ENCODE results near the gene ATRNL1.
"Not testable (repeated sequence)": the region's sequence is repeated elsewhere in the genome, so short reads cannot be mapped to it uniquely, and the experiment has no call there.

The ATRNL1 gene

DNA sequence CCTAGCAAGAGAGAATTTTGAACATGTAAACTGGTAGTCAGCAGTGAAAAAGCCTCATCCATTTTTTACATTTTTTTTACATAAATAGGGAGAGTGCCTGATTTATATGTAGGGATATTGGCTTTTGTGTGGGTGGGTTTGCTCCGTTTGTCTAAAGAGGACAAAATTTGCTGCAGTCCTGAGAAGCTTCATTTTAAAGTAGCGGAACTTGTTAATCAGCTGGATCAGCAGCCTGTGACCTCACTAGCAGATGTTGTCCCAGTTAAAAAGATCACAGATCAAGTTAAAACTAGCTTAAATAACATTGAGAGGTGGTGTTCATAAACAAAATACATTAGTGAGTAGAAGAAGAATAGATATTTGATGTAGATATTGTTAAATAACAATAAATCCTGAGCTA lies 2.6 kb downstream of the ATRNL1 start:
- DNase-seq (ENCODE audit: low read depth), result no peak
- no peak overlapping the region for H3K4me3 ChIP-seq (ENCODE audit: low read length)
- TF ChIP-seq, protein P1, sequence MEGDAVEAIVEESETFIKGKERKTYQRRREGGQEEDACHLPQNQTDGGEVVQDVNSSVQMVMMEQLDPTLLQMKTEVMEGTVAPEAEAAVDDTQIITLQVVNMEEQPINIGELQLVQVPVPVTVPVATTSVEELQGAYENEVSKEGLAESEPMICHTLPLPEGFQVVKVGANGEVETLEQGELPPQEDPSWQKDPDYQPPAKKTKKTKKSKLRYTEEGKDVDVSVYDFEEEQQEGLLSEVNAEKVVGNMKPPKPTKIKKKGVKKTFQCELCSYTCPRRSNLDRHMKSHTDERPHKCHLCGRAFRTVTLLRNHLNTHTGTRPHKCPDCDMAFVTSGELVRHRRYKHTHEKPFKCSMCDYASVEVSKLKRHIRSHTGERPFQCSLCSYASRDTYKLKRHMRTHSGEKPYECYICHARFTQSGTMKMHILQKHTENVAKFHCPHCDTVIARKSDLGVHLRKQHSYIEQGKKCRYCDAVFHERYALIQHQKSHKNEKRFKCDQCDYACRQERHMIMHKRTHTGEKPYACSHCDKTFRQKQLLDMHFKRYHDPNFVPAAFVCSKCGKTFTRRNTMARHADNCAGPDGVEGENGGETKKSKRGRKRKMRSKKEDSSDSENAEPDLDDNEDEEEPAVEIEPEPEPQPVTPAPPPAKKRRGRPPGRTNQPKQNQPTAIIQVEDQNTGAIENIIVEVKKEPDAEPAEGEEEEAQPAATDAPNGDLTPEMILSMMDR (conservative IDR thresholded peaks at IDR 0.05; ENCODE audit: low read length), result no peak

DNA sequence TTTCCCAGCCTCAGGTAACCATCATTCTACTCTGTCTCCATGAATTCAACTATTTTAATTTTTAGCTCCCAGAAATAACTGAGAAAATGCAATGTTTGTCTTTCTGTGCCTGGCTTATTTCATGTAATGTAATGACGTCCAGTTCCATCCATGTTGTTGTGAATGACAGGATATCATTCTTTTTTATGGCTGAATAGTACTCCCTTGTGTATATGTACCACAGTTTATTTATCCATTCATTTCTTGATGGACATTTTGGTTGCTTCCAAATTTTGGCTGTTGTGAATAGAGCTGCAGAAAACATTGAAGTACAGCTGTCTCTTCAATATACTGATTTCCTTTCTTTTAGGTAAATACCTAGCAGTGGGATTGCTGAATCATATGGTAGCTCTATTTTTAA lies 10.5 kb downstream of the ATRNL1 start:
- TF ChIP-seq, protein P1 (conservative IDR thresholded peaks at IDR 0.05; ENCODE audit: low read length), result no peak
- no peak overlapping the region for H3K4me3 ChIP-seq (ENCODE audit: low read length)
- no peak for DNase-seq (ENCODE audit: low read depth)

DNA sequence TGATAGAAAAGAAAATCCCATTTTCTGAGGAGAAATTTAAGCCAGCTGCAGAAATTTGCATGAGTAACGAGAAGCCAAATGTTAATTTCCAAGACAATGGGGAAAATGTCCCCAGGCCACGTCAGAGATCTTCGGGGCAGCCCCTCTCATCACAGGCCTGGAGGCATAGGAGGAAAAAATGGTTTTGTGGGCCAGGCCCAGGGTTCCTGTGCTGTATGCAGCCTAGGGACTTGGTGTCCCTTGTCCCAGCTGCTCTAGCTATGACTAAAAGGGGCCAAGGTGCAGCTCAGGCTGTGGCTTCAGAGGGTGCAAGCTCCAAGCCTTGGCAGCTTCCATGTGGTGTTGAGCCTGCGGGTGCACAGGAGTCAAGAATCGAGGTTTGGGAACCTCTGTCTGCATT lies 12.2 kb downstream of the ATRNL1 start:
- not testable (repeated sequence) for DNase-seq (ENCODE audit: low read depth); H3K4me3 ChIP-seq (ENCODE audit: low read length)

DNA sequence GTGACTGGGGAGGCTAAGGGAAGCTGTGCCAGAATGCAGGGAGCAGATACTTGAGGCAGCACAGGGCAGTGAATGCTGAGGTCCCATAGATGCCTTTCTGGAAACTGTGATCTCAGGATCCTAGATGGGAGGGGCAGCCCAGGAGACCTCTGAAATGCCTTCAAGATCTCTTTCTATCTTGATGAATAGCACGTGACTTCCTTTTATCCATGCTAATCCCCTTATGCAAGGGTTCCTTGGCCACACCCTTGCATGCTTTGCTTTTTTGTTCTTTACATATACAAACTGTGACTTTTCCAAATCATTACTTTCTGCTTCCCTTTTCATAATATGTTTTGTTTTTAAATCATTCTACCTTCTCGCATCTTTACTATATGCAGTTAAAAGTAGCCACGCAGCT lies 14.7 kb downstream of the ATRNL1 start:
- DNase-seq (ENCODE audit: low read depth), result no peak
- TF ChIP-seq, protein P1 (conservative IDR thresholded peaks at IDR 0.05; ENCODE audit: low read length), result no peak
- H3K4me3 ChIP-seq (ENCODE audit: low read length), result no peak overlapping the region

DNA sequence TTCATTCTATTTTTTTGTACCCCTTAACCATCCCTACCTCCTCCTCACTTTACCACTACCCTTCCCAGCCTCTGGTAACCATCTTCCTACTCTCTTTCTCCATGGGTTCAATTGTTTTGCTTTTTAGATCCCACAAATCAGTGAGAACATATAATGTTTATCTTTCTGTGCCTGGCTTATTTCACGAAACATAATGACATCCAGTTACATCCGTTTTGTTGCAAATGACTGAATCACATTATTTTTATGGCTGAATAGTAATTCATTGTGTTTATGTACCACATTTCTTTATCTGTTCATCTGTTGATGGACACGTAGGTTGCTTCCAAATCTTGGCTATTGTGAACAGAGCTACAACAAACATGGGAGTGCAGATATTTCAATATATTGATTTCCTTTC lies 24.1 kb downstream of the ATRNL1 start:
- TF ChIP-seq, protein P1 (conservative IDR thresholded peaks at IDR 0.05; ENCODE audit: low read length), result no peak
- DNase-seq (ENCODE audit: low read depth), result no peak
- no peak overlapping the region for H3K4me3 ChIP-seq (ENCODE audit: low read length)

DNA sequence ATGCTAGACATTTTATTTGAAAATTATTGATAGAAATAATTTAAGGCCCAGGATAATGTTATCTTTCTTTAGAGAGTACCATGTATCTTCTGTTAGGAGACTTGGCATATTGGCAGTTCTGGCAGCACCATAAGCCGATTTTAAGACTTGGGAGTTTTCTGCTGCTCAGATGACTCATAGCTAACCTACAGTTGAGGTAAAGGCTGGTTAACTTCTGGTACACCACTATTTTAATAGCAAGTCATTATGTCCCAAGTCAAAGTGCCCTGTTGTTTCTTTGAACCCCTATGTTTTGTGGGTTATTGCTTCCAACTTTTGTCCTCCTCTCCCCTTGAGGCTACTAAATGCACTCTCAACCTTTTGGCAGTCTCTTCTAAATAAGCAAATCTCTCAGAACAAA lies 25.2 kb downstream of the ATRNL1 start:
- no peak for DNase-seq (ENCODE audit: low read depth)
- H3K4me3 ChIP-seq (ENCODE audit: low read length), result no peak overlapping the region
- TF ChIP-seq, protein P1 (conservative IDR thresholded peaks at IDR 0.05; ENCODE audit: low read length), result no peak

DNA sequence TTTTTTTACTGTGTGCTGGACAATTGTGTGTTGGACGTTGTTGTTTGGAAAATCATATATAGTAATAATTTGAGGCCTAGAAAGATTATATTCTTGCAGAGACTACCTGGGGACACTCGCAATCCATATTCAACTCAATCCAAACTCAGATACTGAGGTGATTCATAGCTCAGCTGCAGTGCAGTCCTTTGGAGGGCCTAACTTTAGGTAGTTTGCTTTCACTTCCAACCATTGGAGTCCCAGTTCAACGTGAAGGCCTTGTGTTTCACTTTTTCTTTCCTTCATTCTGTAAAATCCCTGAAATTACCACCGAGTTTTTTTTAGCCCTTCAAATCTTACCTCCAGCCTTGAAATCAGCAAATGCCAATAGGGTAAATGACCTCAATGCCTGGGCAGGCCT lies 32.3 kb downstream of the ATRNL1 start:
- no peak for DNase-seq (ENCODE audit: low read depth)
- H3K4me3 ChIP-seq (ENCODE audit: low read length), result no peak overlapping the region
- TF ChIP-seq, protein P1 (conservative IDR thresholded peaks at IDR 0.05; ENCODE audit: low read length), result no peak

DNA sequence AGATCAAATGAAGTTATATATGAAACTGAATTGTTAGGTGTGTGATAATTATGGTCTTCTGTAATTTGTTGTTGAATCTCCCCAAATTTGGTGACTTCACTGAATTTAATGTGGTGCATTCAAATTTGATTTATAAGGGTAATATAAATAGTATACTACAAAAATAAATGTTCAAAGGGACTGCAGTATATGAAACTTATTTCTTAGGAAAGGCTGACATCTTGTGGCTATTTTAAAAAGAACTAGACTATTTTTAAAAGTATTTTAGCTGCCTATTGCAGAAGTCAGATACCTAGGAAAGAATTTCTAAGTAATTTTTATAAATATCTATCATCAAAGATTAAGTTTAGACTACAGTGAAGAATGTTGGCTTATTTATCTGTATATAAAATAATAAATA lies 36.6 kb downstream of the ATRNL1 start:
- no peak overlapping the region for H3K4me3 ChIP-seq (ENCODE audit: low read length)
- peak; percentile 36 for DNase-seq (ENCODE audit: low read depth)

More for the DNA sequence above, 36.6 kb downstream of the ATRNL1 start:
- TF ChIP-seq, protein P1 (conservative IDR thresholded peaks at IDR 0.05; ENCODE audit: low read length), result peak; percentile 39

Measured in AG10803 (cell line).